ENCODE results near the gene AHNAK. TPM values are rescaled to one million over a fixed set of nuclear protein-coding genes. Genes with fewer than 3 reads are reported as not detected.

The AHNAK gene
- total and polyA plus RNA-seq, 9 donors = 114 to 699 (median 540) TPM

DNA sequence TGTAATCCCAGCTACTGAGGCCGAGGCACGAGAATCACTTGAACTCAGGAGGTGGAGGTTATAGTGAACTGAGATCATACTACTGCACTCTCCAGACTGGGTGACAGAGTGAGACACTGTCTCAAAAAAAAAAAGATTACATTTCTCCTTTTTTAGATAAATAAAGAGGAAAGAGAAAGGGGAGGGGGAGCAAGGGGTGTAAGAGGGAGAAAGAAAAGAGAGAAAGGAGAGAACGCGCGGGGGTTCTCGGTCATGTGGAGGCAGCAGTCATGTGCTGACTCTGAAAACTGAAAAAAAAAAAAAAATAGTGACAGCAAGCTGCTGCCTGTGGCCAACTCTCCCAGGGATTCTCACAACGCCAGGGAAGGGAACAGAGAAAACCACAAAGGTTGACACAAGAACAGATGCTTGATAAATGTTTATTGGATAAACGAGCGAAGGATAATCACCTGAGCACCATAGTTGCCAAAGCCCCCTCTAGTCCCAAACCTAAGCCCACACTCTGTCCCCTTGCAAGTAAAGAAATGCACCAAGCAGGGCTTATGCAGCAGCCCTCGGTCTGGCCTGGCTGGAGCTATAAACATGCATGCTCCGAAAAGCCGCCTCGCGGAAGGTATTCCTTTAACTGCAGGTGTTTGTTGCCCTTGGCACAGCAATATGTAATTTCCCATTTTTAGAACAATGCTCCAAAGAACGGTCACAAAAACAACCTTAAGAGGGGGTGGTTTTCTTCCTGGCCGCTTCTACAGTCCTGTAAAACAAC is 113.3 kb downstream of the AHNAK start:
- TF ChIP-seq, protein P1, sequence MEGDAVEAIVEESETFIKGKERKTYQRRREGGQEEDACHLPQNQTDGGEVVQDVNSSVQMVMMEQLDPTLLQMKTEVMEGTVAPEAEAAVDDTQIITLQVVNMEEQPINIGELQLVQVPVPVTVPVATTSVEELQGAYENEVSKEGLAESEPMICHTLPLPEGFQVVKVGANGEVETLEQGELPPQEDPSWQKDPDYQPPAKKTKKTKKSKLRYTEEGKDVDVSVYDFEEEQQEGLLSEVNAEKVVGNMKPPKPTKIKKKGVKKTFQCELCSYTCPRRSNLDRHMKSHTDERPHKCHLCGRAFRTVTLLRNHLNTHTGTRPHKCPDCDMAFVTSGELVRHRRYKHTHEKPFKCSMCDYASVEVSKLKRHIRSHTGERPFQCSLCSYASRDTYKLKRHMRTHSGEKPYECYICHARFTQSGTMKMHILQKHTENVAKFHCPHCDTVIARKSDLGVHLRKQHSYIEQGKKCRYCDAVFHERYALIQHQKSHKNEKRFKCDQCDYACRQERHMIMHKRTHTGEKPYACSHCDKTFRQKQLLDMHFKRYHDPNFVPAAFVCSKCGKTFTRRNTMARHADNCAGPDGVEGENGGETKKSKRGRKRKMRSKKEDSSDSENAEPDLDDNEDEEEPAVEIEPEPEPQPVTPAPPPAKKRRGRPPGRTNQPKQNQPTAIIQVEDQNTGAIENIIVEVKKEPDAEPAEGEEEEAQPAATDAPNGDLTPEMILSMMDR (IDR thresholded peaks at IDR 0.05) = no peak
- TF ChIP-seq POLR2A (IDR thresholded peaks at IDR 0.05) = no peak
- TF ChIP-seq EP300 (IDR thresholded peaks at IDR 0.05) = no peak
- Histone ChIP-seq H3K36me3 (no peaks in the 10 kb centered on the region), H3K27ac (peak overlapping the region in 1 of 2 donors; percentile 24), H3K4me1 (ENCODE audit: insufficient read depth) (peaks cover 13% of the 10 kb centered on the region), H3K4me3 (no peak overlapping the region), H3K9me3 (no peaks in the 10 kb centered on the region), H3K27me3 (no peaks in the 10 kb centered on the region)
- WGBS, 3 donors = 35 to 43% (median 36%) methylated on average over 16 of the region's 16 CpGs
- no peak for DNase-seq
- intact Hi-C loops (cut with DNase I) = loop anchor here in 1 of 4 donors (5.0 kb wide), 1 partner anchor 109 kb away; no protein-coding TSS in a partner anchor

DNA sequence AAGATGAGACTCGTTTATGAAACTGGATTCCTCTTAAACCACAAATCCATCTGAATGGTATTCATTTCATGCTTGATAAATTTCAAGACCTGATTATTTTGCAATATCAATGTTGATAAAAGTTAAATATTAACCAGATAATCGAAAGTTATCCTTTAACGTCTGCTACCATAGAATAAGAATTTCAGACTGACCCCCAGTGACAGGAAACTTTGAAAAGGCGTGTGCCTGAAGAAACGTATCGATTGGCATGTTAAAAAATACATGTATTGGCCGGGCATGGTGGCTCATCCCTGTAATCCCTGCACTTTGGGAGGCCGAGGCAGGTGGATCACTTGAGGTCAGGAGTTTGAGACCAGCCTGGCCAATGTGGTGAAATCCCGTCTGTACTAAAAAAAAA is 113.9 kb downstream of the AHNAK start:
- intact Hi-C loops (cut with DNase I) = loop anchor here in 1 of 4 donors (5.0 kb wide), 1 partner anchor 110 kb away; no protein-coding TSS in a partner anchor
- no peaks in the 10 kb centered on the region for H3K27me3 ChIP-seq
- no peak for DNase-seq
- TF ChIP-seq EP300 (IDR thresholded peaks at IDR 0.05) (no peak), POLR2A (IDR thresholded peaks at IDR 0.05) (no peak)
- TF ChIP-seq, protein P1 (IDR thresholded peaks at IDR 0.05) = no peak
- H3K36me3 ChIP-seq = no peaks in the 10 kb centered on the region
- 78 to 82% (median 79%) methylated on average over 9 of the region's 9 CpGs for WGBS, 3 donors
- H3K4me3 ChIP-seq = no peak overlapping the region
- no peaks in the 10 kb centered on the region for H3K9me3 ChIP-seq
- H3K4me1 ChIP-seq (ENCODE audit: insufficient read depth) = peaks cover 13% of the 10 kb centered on the region
- no peak overlapping the region for H3K27ac ChIP-seq

DNA sequence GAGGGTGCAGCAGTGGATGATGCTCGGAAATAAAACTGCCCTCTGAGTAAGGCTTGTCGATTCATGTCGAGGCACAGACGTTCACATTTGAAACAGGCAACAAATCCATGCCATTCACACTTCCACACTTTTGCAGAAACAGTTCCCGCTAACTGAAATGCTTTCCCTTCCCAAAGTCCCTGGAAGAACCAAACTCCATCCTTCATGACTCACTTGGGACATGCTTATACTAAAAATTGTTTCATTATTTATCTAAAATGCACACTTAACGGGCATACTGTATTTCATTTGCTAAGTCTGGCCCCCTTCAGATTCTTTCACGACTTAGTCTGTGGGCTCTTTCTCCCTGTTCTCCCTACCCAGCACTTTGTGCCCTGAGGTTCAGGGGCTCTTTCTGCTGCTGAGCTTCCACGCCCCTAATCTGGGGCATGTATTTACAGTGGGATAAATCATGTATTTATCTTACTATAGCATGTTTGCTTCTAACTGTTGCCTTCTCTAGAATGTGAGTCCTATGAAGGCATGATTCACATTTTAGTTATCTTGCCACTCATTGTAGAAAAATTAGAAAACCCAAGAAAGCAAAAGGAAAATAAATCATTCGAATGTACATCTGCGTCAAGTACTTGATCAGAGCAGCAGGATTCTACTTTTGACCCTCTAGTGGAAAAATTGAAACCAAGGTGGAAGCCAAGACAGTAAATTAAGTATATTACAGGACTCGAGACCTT is 115.3 kb downstream of the AHNAK start:
- WGBS, 3 donors = 66 to 81% (median 75%) methylated on average over 11 of the region's 11 CpGs
- no peak for DNase-seq
- no peak for TF ChIP-seq EP300 (IDR thresholded peaks at IDR 0.05)
- TF ChIP-seq, protein P1 (IDR thresholded peaks at IDR 0.05) = no peak
- TF ChIP-seq POLR2A (IDR thresholded peaks at IDR 0.05) = no peak
- no peaks in the 10 kb centered on the region for H3K27me3 ChIP-seq
- H3K4me3 ChIP-seq = no peak overlapping the region
- intact Hi-C loops (cut with DNase I) = loop anchor here in 1 of 4 donors (5.0 kb wide), 1 partner anchor 111 kb away; no protein-coding TSS in a partner anchor
- no peaks in the 10 kb centered on the region for H3K9me3 ChIP-seq
- no peak overlapping the region for H3K27ac ChIP-seq
- no peaks in the 10 kb centered on the region for H3K36me3 ChIP-seq
- H3K4me1 ChIP-seq (ENCODE audit: insufficient read depth) = peaks cover 13% of the 10 kb centered on the region

DNA sequence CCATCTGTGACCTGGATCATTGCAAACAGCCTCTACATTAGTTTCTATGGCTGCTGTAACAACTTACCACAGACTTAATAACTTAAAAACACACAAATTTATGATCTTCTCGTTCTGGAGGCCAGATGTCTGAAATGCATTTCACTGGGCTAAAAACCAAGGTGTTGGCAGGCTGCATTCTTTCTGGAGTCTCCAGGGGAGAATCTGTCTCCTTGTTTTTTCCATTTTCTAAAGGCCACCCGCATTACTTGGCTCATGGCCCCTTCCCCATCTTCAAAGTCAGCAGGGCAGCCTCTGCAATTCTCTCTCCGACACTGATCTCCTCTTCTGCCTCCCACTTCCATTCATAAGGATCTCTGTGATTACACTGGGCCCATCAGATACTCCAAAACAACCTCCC is 116.2 kb downstream of the AHNAK start:
- Histone ChIP-seq H3K4me1 (ENCODE audit: insufficient read depth) (peaks cover 10% of the 10 kb centered on the region), H3K9me3 (no peaks in the 10 kb centered on the region), H3K27ac (no peak overlapping the region), H3K36me3 (no peaks in the 10 kb centered on the region), H3K27me3 (no peaks in the 10 kb centered on the region), H3K4me3 (no peak overlapping the region)
- intact Hi-C loops (cut with DNase I) = loop anchor here in 1 of 4 donors (5.0 kb wide), 1 partner anchor 112 kb away; no protein-coding TSS in a partner anchor
- WGBS, 3 donors = 45 to 65% (median 48%) methylated on average over 3 of the region's 3 CpGs
- TF ChIP-seq EP300 (IDR thresholded peaks at IDR 0.05) = no peak
- TF ChIP-seq, protein P1 (IDR thresholded peaks at IDR 0.05) = no peak
- no peak for TF ChIP-seq POLR2A (IDR thresholded peaks at IDR 0.05)
- DNase-seq = no peak

Measured in ovary (tissue), 9 donors.